ENCODE data around the gene GALC.
A peak's percentile ranks its signal among the peaks of the same experiment; 100 is the strongest.

GALC gene

DNA sequence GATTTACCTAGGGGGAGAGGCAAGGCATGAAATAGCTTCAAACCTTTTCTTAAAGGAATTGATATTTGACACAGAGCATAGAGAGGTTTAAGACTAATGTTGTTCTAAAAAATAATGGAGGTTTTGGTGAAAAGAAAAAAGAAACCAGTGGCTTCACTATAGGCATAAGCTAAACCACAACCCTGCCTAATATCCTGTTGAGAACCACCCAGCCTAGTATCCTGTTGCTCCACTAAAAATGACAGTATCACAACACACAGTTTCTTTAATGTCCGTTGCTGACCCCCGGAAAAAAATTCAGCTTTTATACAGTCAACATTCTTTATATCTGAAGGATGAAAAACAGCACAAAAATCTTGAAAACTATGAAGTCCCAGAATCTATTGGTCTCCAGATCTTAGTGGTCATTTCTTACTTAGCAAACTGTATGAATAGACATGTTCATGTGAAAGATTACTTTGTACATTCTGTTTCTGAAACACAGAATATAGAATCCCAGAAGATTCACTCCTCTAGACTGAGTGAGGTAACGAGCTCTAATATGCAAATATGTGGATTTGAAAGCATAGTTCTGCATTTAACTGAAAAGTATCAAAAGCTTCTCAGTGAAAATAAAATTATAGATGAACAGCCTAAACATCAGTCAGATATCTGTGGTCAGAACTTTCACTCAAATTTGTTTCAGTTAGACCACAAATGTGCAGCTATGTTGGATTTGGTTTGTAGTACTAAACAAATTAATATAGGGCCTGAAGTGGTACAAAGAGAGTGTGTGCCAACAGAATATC, 40.5 kb downstream of the GALC start:
- DNase-seq = no peak

DNA sequence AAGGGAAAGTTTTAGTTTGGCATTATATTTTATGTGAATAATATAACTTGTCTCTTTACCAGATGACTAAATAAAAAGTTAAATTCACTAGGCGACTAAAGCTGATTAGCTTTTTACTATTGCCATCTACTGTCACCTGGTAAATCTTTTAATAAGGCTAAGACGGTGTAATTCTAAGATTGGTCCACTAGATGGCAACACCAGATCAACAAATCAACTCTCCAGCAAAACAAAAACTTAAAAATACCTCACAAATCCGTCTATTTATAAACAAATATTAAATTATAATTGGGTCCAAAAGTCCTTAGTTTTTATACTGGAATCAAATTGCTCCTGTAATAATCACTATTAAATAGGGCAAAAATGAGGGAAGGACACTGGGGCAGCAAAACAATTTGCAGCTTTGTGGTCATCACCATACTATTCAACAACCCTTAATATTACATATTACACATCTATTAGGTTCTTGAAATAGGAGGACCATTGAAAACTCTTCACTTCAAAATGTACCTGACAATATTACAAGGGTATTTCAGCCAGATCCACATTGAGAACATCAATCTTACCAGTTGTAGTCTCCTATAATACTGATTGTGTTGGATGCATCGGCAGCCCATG, 47.9 kb downstream of the GALC start:
- DNase-seq = peak in 1 of 2 donors; percentile 61

DNA sequence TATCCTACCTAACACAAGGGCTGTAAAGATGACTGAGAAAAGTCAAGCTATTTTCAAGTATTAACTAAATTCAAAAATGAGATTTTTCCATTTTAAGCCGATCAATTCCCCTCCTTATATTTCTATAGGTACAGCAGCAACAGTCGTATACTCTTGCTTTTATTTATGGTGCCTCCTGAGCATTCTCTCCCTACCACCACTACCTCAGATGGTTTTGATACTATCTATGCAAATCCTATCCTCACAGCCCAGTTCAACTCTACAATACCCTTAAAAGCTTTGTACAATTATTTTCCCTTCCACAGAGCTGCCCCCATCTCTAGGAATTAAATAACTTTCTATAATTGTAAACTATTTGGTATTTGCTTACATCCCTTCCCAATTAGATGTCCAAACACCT, 52.1 kb downstream of the GALC start:
- no peak for DNase-seq

DNA sequence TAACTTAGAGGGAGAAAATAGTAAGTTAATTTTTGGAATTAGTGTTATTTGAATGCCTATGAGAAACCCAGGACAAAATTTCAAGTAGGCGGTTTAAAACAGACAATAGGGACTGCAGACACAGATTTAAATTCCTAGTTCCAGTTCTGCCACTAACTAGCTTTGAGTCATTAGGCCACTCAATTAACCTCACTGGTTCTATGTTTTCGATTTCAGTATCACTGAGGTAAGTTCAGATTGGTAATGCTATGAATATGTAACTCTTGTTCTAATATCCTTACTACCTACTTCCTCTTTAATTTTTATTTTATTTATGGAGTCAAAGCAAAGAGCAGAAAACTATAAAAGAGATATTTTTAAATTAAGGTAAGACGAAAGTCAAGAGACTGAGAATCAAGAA, 52.6 kb downstream of the GALC start:
- DNase-seq = no peak

DNA sequence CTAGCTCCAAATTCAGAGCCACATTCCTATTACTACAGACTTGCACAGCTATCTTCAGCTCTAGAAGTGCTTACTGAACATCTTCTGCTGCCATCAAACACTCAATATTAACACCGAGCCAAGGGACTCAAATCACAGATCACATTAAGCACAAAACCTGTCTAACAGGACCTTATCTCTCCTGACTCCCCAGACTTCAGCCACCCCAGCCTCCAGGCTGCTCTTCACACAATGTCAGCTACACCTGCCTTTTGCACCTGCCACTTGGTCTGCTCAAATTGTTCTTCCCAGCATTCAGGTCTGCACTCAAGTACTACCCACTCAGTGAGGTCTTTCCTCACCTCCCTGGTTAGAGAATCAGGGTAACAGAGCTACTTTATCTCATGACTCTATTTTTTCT, 57.1 kb downstream of the GALC start:
- no peak for DNase-seq

DNA sequence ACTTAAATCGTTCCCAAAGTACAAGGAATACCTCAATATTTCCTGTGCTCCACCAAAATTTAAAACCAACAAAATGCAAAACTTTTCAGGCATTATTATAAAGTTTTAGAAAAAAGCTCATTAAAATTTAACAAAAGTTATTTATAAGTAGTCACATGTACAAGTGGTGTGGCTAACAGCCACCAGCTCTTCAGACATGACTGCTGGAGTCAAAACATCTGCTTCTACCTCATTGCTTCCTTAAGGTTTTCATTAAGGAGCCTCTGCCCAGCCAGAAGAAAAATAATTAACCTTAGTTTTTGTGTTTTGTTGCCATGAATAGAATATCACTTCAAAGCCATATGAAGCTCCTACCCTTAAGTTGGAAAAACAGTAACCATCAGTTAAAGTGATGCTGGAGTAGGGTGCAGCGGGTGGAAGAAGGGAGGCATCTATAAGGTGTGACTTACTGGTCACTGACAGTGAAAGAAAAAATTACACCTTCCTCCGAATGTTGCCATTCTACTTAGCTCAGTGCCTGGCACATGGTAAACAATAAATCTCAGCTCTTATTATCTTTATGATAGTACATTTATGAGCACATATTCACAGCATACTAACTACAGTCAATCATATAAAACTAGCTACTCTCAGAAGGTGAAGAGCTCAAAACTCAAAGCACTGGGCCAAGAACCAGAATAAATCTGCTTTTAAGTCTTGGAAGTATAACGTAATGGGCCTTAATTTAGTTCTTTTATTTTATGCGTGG, 57.7 kb downstream of the GALC start:
- DNase-seq = no peak

DNA sequence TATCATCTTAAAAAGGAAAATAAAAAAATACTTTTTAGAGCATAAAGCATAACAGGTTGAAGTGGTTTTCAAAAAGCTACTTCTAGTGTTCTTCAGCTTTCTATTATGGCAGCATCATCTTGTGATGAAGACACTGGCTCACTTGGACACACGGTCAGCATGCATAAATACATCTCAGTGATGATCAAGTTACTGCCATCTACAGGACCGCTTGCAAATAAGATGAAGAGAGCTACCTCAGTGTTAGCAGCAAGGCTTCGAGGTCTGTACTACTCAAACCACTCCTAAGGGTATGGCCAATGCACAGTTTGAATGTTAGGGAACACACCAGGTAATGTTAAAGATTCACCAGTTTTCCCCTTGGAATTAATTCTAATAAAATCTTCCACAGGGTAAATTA, 58.8 kb downstream of the GALC start:
- no peak for DNase-seq

DNA sequence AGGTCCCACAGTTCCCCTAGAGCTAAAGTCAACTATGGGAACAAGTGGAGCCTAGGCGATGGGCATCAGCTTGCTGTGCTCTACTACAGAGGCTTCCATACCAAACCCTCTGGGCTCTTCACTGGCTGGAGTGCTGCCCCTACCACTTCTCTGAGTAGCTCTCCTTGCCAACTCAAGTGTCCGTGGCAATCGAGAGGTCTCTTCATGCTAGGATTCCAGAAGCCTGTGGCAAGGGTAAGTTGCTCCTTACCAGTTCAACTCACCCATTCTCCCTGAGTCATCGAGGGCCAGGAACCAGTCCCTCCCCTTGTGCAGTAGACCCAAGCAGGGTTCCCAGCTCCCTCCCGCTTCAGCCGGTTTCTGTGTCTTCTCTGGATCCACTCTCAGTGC, 76.1 kb downstream of the GALC start:
- no peak for DNase-seq

DNA sequence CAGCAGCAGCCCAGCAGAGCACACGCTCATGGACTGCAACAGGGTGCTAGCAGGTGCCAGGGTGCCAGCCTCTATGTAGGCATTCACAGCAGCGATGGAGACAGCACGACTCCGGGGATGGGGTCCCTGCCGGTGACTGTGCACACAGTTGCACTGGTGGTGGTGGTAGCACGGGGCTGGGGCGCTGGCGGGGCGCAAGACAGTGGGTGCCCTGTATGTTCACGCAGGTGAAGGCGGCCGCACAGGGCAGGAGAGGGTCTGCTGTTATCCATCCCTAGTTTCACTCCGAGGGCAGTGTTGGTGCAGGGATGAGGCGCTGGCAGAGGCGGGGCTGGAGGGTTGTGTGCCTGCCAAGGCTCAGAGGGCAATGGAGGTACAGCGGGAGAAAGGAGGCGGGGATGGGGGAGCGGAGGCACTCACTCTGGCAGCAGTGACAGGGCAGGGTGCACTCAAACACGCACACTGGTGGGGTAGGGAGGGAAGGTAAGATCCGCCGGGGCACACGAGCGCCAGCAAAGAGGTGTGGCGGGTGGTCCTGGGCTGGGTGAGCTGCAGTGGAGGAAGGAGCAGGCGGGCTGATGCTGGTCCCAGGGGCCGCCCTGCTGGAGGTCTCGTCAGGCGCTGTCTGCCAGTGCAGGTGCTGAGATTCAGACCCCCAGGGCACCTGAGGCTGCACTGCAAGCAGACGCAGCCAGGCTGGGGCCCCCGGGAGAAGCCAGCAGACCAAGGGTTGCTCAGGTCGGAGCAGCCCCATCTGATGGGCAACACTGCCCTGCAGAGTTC, 76.7 kb downstream of the GALC start:
- no peak for DNase-seq

DNA sequence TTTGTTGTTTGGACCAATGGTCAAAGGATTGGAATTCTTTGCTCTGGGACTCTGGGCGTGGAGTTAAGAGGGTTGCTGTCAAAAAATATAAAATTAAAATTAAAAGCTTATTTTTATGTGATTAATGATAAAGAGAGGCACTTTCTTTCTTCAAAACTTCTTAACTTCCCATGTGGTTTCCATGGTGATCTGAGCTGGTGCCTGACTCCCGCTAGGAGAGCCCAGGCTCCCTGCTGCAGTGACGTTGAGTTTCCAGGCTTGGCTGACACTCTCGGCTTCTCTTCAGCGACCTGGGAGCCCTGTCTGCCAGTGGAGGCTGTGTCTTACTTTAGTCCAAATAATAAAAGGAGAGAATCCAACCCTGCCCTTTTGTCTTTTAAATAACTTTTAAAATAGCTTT, 84.4 kb downstream of the GALC start:
- no peak for DNase-seq

DNA sequence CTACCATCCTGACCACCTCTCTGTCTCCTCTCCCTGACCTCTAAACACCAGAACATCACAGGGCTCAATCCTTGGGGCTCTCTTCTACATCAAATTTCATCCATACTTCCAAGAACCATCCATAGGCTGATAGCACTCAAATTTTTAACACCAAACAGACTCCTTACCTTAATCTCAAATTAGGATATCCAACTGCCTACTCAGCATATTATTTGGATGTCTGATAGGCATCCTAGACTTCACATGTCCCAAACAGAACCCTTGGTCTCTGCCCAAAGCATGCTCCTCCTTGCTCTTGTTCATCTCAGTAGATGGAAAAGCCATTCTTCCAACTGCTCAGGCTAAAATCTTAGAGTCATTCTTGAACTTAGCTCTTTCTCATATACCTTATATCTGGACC, 91.3 kb downstream of the GALC start:
- no peak for DNase-seq

DNA sequence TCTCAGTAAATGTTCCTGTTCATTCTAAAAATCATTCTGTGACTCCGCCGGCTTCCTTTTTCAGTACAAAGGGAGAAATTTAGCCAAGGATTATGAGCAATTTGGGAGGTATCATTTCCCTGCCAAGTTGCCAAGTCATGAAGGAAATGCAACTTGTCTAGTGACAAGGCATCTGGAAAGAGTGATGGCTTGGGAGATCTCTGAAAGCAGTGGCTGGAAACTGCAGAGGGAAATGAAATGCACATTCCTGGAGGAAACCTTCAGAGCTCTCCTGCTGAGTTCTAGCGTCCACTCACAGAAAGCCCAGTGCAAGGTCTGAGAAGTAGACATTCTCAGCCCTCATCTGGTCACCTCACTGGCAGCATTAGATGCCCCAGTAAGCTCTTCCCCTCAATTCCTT, 91.7 kb downstream of the GALC start:
- DNase-seq = no peak

DNA sequence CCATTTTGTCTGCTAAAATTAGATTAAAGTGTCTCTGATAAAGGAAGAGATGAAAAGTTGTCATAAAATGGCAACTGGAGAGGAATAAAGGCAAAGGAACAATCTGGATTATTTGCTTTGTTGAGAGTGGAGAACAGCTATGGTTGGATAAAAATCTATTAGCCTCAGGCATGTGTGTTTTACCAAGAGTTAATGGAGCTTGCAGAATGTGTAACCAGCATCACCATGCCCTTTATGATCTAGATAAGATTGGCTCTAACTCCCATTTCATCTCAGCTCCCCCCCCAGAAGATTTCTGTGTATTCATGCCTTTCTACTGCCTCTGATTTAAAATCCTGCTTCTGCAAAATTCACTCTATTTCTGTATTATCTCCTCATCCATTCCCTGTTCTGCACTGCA, 93.8 kb downstream of the GALC start:
- no peak for DNase-seq

DNA sequence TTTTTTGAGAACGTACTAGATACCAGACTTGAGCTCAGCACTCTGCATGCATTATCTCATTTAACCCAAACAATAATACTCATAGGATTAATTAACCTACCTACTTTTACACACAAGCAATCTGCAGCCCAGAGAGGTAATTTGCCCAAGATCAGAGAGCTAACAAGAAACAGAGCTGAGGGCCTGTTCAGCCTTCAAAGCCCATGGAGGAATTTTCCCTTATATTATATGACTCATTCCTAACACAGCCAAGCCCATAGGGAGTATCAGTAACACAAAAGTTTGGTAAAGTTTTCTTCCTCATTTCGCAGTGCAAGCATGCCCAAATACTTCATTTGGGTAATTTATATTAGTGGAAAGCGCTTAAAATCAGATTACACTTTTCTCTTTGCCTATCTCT, 94.7 kb downstream of the GALC start:
- DNase-seq = no peak

DNA sequence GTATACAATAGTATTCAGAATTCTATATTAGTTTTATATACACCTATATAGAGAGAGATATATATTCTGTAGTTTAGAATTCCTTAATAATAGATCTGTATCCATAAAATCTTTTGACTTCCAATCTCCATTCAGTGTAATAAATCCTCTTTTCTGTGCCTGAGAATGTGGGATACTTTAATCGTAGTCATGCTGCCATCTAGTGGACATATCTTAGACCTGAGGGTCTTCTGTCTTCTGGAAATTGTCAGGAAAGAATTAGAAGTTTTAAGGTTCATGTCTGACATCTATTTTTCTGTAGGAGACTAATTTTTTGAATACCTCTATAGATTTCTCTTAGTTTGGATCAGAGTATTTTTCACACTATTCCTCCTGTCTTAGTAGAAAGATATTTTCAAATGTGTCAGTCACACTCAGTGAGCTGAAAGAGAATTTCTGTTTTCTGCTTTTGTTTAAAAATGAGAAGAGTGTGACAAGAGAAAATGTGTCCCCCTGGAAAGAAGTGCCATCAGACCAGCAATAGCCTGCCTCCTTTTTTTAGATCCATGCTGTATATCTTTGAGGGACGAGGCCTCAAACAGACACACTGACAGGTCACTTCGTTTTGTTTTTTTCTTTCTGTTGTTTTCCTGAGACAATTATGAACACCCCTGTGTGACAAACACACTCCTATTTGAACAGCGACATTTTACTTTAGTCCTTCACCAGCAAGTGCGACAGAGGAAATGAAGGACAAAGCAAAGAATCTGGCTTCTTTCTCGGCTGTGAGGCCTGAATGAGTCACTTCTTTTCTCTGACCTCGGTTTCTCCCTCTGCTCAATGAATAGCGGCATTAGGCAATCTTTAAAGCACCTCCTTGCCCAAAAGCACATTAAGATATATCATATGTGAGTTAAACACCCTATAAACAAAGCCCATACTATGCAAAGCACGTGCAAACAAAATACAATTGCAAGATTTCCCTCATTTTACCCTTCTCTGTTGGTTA, 96.3 kb downstream of the GALC start:
- DNase-seq = peak in 1 of 2 donors; percentile 71

DNA sequence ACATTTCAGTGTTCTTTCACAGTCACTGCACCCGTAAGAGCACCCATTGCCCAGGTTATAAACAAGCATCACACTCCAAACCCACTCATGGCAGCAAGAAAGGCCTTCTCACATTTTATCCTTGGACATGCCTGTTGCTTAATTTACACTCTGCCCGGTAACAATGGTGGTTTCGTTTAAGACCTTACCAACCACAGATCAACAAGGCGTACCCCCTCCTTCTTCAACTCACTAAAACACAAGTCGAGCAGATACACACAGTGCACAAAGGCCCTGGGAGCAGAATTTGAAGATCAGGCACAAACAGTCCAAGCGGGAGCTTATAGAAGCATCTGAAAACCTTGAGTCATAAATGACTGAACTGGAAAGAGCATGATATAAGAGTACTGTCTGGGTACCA, 98.1 kb downstream of the GALC start:
- no peak for DNase-seq

DNA sequence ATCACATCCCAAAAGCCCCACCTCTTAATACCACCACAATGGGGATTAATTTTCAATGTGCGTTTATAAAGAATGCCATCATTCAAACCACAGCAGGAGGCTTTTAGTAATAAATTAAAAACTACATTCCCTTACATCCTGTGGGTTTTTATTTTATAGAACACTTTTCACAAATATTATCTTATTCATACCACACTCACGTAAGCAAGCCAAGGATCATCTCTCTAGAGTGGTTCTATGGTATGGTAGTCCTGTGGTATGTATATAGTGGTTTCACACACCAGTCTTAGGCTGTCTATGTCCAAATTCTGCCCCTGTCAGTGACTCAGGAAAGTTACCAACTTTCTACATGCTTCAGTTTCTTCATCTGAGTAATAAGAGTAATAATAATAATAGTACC, 100.2 kb downstream of the GALC start:
- no peak for DNase-seq

DNA sequence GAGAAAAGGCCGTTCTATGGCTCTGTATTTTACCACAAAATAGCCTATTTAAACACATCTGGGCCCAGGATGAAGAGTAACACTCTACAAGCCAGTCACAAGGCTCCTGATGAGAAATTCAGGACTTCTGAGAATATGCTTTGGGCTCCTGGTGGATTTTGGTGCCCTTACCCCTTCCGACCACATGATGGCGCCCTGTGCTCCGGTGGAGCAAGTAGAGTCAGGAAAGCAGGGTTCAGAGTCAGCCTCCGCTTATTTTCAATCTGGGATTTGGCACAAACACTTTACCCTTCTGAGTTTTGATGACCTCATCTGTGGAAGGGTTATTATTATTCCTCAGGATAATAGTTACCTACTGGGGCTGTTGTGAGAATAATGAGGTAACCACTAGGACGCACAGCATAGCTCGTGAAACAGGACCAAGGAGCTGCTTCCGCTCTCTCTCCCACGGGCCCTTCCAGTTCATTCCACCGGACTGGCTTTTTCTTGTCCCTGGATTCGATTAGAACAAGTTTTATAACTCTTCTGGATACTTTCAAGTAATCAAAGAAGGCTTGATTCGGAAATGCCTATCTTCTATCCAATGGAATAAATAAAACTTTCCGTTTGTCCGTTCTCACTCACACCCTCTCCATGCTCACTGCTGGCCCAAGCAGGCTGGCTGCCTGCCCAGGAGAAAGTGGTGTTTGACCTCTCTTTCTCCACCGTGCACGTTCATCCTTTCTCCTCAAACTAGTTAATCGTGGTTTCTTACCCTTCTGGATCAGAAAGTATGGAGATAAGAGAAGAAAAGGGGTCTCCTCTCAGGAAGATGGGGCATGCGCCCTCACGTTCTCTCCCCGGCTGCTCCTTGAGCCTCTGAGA, 104.6 kb downstream of the GALC start:
- no peak for DNase-seq

DNA sequence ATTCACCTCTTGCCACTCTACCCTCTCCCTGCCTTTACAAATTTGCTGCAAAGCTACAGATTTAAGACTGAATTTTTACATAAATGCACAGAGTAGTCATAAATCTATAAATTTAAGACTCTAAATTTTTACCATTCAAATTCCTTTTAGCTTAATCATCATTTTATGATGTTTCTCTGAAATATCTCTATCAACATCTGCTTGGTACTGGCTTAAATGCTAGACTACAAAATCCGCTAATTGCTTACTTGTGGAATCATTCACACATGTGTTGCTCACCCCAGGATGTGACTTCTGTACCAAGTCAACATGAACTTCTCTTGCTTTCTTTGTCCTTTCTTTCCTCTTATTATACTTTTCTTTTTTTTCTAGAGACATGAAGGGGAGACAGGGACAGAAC, 109.2 kb downstream of the GALC start:
- no peak for DNase-seq

Data from hippocampal formation (tissue), 2 donors.